ENCODE data around the gene HMGCS1. TPM values are rescaled to one million over a fixed set of nuclear protein-coding genes. Genes with fewer than 3 reads are reported as not detected.

The HMGCS1 gene
- total RNA-seq, 2 donors from 2014 or later: 6.3 to 17.5 TPM

- no peaks in the 10 kb centered on the region for H3K9me3 ChIP-seq
- no peak for TF ChIP-seq CTCF (IDR thresholded peaks at IDR 0.05)
- H3K4me3 ChIP-seq: no peak overlapping the region
- H3K27ac ChIP-seq: no peak overlapping the region
- peaks cover 0 to 19% of the 10 kb centered on the region in 2 donors for H3K4me1 ChIP-seq
- H3K36me3 ChIP-seq: peaks cover 5% of the 10 kb centered on the region
- no peaks in the 10 kb centered on the region for H3K27me3 ChIP-seq
- DNase-seq (ENCODE audit: low spot score): no peak
Measured at GRCh38 chr5:43303242-43303641, 10.0 kb downstream of the HMGCS1 start.

- Histone ChIP-seq H3K4me1 (peaks cover 0 to 19% of the 10 kb centered on the region in 2 donors), H3K4me3 (no peak overlapping the region), H3K27me3 (no peaks in the 10 kb centered on the region), H3K9me3 (no peaks in the 10 kb centered on the region), H3K36me3 (peaks cover 13% of the 10 kb centered on the region), H3K27ac (no peak overlapping the region)
- DNase-seq (ENCODE audit: low spot score): no peak
- no peak for TF ChIP-seq CTCF (IDR thresholded peaks at IDR 0.05)
Measured at GRCh38 chr5:43302481-43302880, 10.7 kb downstream of the HMGCS1 start.

GRCh38 chr5:43301653-43302091, 11.5 kb downstream of the HMGCS1 start:
- H3K27me3 ChIP-seq: no peaks in the 10 kb centered on the region
- TF ChIP-seq CTCF (IDR thresholded peaks at IDR 0.05): no peak
- no peak overlapping the region for H3K4me3 ChIP-seq
- no peaks in the 10 kb centered on the region for H3K9me3 ChIP-seq
- peaks cover 21% of the 10 kb centered on the region for H3K36me3 ChIP-seq
- no peak for DNase-seq (ENCODE audit: low spot score)
- H3K27ac ChIP-seq: no peak overlapping the region
- peaks cover 0 to 19% of the 10 kb centered on the region in 2 donors for H3K4me1 ChIP-seq

- peaks cover 34% of the 10 kb centered on the region for H3K36me3 ChIP-seq
Measured at GRCh38 chr5:43300112-43300511, 13.1 kb downstream of the HMGCS1 start.

GRCh38 chr5:43298443-43298842, 14.8 kb downstream of the HMGCS1 start:
- no peak for TF ChIP-seq CTCF (IDR thresholded peaks at IDR 0.05)

More at GRCh38 chr5:43300112-43300511, 13.1 kb downstream of the HMGCS1 start:
- H3K27ac ChIP-seq: no peak overlapping the region
- peaks cover 0 to 15% of the 10 kb centered on the region in 2 donors for H3K4me1 ChIP-seq
- H3K9me3 ChIP-seq: no peaks in the 10 kb centered on the region
- no peak for TF ChIP-seq CTCF (IDR thresholded peaks at IDR 0.05)
- no peak overlapping the region for H3K4me3 ChIP-seq
- no peak for DNase-seq (ENCODE audit: low spot score)
- H3K27me3 ChIP-seq: no peaks in the 10 kb centered on the region

GRCh38 chr5:43296835-43297234, 16.4 kb downstream of the HMGCS1 start:
- no peak for DNase-seq (ENCODE audit: low spot score)
- no peak overlapping the region for H3K4me3 ChIP-seq
- peaks cover 62% of the 10 kb centered on the region for H3K36me3 ChIP-seq
- H3K27me3 ChIP-seq: no peaks in the 10 kb centered on the region
- H3K9me3 ChIP-seq: no peaks in the 10 kb centered on the region
- no peak overlapping the region for H3K27ac ChIP-seq
- peaks cover 0 to 5% of the 10 kb centered on the region in 2 donors for H3K4me1 ChIP-seq
- TF ChIP-seq CTCF (IDR thresholded peaks at IDR 0.05): no peak

More at GRCh38 chr5:43298443-43298842, 14.8 kb downstream of the HMGCS1 start:
- no peaks in the 10 kb centered on the region for H3K27me3 ChIP-seq
- no peaks in the 10 kb centered on the region for H3K9me3 ChIP-seq
- H3K4me3 ChIP-seq: no peak overlapping the region
- peaks cover 0 to 11% of the 10 kb centered on the region in 2 donors for H3K4me1 ChIP-seq
- H3K36me3 ChIP-seq: peaks cover 50% of the 10 kb centered on the region
- DNase-seq (ENCODE audit: low spot score): no peak
- no peak overlapping the region for H3K27ac ChIP-seq
